GM12878 (cell line): ENCODE data around the gene MAK. TPM values are rescaled to one million over a fixed set of nuclear protein-coding genes. Genes with fewer than 3 reads are reported as not detected.

Experiments used
- ATAC-seq: fragments of 200-7000 bp; cut with Tn5 transposase; 3 replicates; pipeline ENCODE4 v1.9.1; 2020; ENCODE audit warnings: mild to moderate bottlenecking, moderate library complexity
- BruUV-seq: library from RNA; stranded (reverse); fragments of 400-500 nt; replicated peaks from 2 replicates; lab custom pipeline; 2021; lab: Mats Ljungman, UMichigan
- CTCF ChIA-PET: fragments of 300-600 bp; sonication (Branson Sonifier 250); formaldehyde crosslinking; extraction: SDS; loops from one replicate; lab custom pipeline; 2021; ENCODE audit warnings: inconsistent platforms; lab: Yijun Ruan, JAX
- POLR2A ChIA-PET: fragments of 350-600 bp; formaldehyde crosslinking; extraction: SDS; loops from one replicate; lab custom pipeline; 2021; ENCODE audit warnings: inconsistent platforms; lab: Charles Lee
- RAD21 ChIA-PET: fragments of 300-600 bp; sonication (Branson Sonifier 250); formaldehyde crosslinking; loops from one replicate; lab custom pipeline; 2023; ENCODE audit warnings: antibody characterized with exemption; ENCODE audit not compliant: unreplicated experiment; lab: Charles Lee
- SMC1A ChIA-PET: fragments of 300-600 bp; sonication (Branson Sonifier 250); formaldehyde crosslinking; loops from one replicate; lab custom pipeline; 2023; ENCODE audit not compliant: unreplicated experiment, uncharacterized antibody; lab: Charles Lee
- DNase-seq: peaks from one replicate; pipeline ENCODE4 v3.0.0-alpha.2; 2011; ENCODE audit warnings: low read depth, low spot score
- FAIRE-seq: peaks from 3 replicates; lab custom pipeline; 2011; peaks lifted over from hg19 to GRCh38; lab: Jason Lieb, UNC
- H2AFZ ChIP-seq: 2 replicates; pipeline ENCODE4 v1.6.0; 2011; ENCODE audit warnings: low read depth, low read length, control low read depth; ENCODE audit not compliant: control insufficient read depth
- H3K27ac ChIP-seq: 2 replicates; pipeline ENCODE4 v1.5.1; 2011; ENCODE audit warnings: control low read depth; ENCODE audit not compliant: control insufficient read depth, insufficient read depth
- H3K27me3 ChIP-seq, 2 experiments: replicated peaks in 1 of 2; 2 replicates each; pipeline versions ENCODE4 v1.6.0 to v1.6.1; 2011; ENCODE audit warnings: low read length in 1 of 2; ENCODE audit not compliant: control insufficient read depth in 2 of 2, insufficient read depth in 2 of 2
- H3K36me3 ChIP-seq, 2 experiments: 2 replicates each; pipeline ENCODE4 v1.5.1; 2011; ENCODE audit warnings: low read length in 1 of 2; ENCODE audit not compliant: control insufficient read depth in 2 of 2, insufficient read depth in 2 of 2
- H3K4me1 ChIP-seq: 2 replicates; pipeline ENCODE4 v1.6.1; 2011; ENCODE audit warnings: mild to moderate bottlenecking, low read length, moderate library complexity, mixed read lengths; ENCODE audit not compliant: control insufficient read depth, insufficient read depth
- H3K4me2 ChIP-seq: 2 replicates; pipeline ENCODE4 v1.6.0; 2011; ENCODE audit warnings: control low read depth; ENCODE audit not compliant: control insufficient read depth, insufficient read depth
- H3K4me3 ChIP-seq: fragments of 200-600 bp; sonication (generic); 2 replicates; pipeline ENCODE4 v1.5.1; 2016
- H3K79me2 ChIP-seq: 2 replicates; pipeline ENCODE4 v1.6.0; 2011; ENCODE audit warnings: low read length; ENCODE audit not compliant: control insufficient read depth, insufficient read depth
- H3K9ac ChIP-seq: 2 replicates; pipeline ENCODE4 v1.8.0; 2011; ENCODE audit warnings: low read length, control low read depth, mixed read lengths; ENCODE audit not compliant: control insufficient read depth, insufficient read depth
- H3K9me3 ChIP-seq: replicated peaks from 3 replicates; pipeline ENCODE4 v1.5.1; 2011; ENCODE audit warnings: mild to moderate bottlenecking, low read length; ENCODE audit not compliant: control insufficient read depth, insufficient read depth
- H4K20me1 ChIP-seq: 2 replicates; pipeline ENCODE4 v1.6.0; 2011; ENCODE audit not compliant: control insufficient read depth, insufficient read depth
- ATF7 ChIP-seq: fragments of 450-650 bp; IDR thresholded peaks from 2 replicates; pipeline ENCODE4 v1.6.1; 2016; ENCODE audit warnings: low read depth, mild to moderate bottlenecking
- BACH1 ChIP-seq: fragments of 450-650 bp; IDR thresholded peaks from 2 replicates; pipeline ENCODE4 v1.6.1; 2017; ENCODE audit warnings: mild to moderate bottlenecking, borderline replicate concordance
- CHD4 ChIP-seq: fragments of 200-600 bp; sonication (generic); IDR thresholded peaks from 2 replicates; pipeline ENCODE4 v1.6.1; 2016; ENCODE audit warnings: mild to moderate bottlenecking
- CREM ChIP-seq: IDR thresholded peaks from 2 replicates; pipeline ENCODE4 v1.6.1; 2014; ENCODE audit warnings: antibody characterized with exemption, low read depth
- EP300 ChIP-seq, 2 experiments: fragments of 150-350 bp in 1 of 2; IDR thresholded peaks; 2 replicates each; pipeline ENCODE4 v1.6.1; 2011 to 2012; ENCODE audit warnings: low read depth in 2 of 2, low read length in 2 of 2, borderline replicate concordance in 1 of 2, improper control_type of control experiment in 1 of 2, inconsistent platforms in 1 of 2; ENCODE audit not compliant: control insufficient read depth in 1 of 2
- IKZF2 ChIP-seq, 2 experiments: fragments of 450-650 bp; IDR thresholded peaks; 2 replicates each; pipeline ENCODE4 v1.6.1; 2017; ENCODE audit warnings: mild to moderate bottlenecking in 2 of 2, moderate library complexity in 2 of 2
- JUND ChIP-seq: IDR thresholded peaks from 2 replicates; pipeline ENCODE4 v1.6.1; 2012; ENCODE audit warnings: low read depth, mild to moderate bottlenecking, low read length, improper control_type of control experiment, moderate library complexity
- KLF5 ChIP-seq: fragments of 450-650 bp; IDR thresholded peaks from 2 replicates; pipeline ENCODE4 v1.6.1; 2014; ENCODE audit warnings: mild to moderate bottlenecking; ENCODE audit not compliant: partially characterized antibody
- NBN ChIP-seq: fragments of 450-650 bp; IDR thresholded peaks from 2 replicates; pipeline ENCODE4 v1.6.1; 2016
- NR2C1 ChIP-seq: fragments of 450-650 bp; IDR thresholded peaks from 2 replicates; pipeline ENCODE4 v1.6.1; 2017; ENCODE audit warnings: antibody characterized with exemption, mild to moderate bottlenecking, moderate library complexity
- PAX5 ChIP-seq: IDR thresholded peaks from 2 replicates; pipeline ENCODE4 v1.6.1; 2011; ENCODE audit warnings: low read depth, low read length, borderline replicate concordance
- RAD21 ChIP-seq: IDR thresholded peaks from 2 replicates; pipeline ENCODE4 v1.6.1; 2011; ENCODE audit warnings: mild to moderate bottlenecking, low read depth, low read length, moderate library complexity; ENCODE audit not compliant: insufficient read depth
- SPI1 ChIP-seq: IDR thresholded peaks from 2 replicates; pipeline ENCODE4 v1.6.1; 2011; ENCODE audit warnings: low read depth, mild to moderate bottlenecking, low read length, moderate library complexity, borderline replicate concordance; ENCODE audit not compliant: insufficient read depth
- SUPT20H ChIP-seq: IDR thresholded peaks from 2 replicates; pipeline ENCODE4 v1.6.1; 2011; ENCODE audit warnings: low read depth, mild to moderate bottlenecking, low read length, moderate library complexity, borderline replicate concordance; ENCODE audit not compliant: control insufficient read depth
- ZBTB33 ChIP-seq: fragments of 450-650 bp; IDR thresholded peaks from 2 replicates; pipeline ENCODE4 v1.6.1; 2017; ENCODE audit warnings: mild to moderate bottlenecking
- WGBS: methylation state at CpG from one replicate; pipeline ENCODE4 v1.1.6; 2016; ENCODE audit warnings: low lambda C conversion rate; ENCODE audit not compliant: insufficient replicate concordance, insufficient coverage; ENCODE audit errors: missing lambda C conversion rate; 5-methylcytosine and 5-hydroxymethylcytosine counted together
- in situ Hi-C: fragments of 300-500 bp; cut with MboI; formaldehyde crosslinking; loops from 9 replicates; pipeline ENCODE4 v1.14.3; 2018; ENCODE audit warnings: mixed read lengths
- intact Hi-C: fragments of 100-400 bp; cut with micrococcal nuclease; formaldehyde crosslinking; loops from one replicate; pipeline ENCODE4 v1.14.2; 2022; ENCODE audit not compliant: unreplicated experiment
- polyA plus RNA-seq, 11 experiments: library from polyadenylated mRNA; depleted of rRNA in 4 of 11; unstranded in 6 of 11; stranded (reverse) in 5 of 11; fragments of >200 nt; fragmentation: Nextera tagmentation in 4 of 11; fragmentation: Illumina TruSeq in 1 of 11; extraction: Ambion mirVana in 4 of 11; extraction: Trizol in 1 of 11; gene quantifications; 1 replicate in 1 of 11; 2 replicates in 10 of 11; pipeline versions ENCODE4 v1.2.1 to v1.2.3, GENCODE V29; 2011 to 2016; ENCODE audit warnings: inconsistent platforms in 2 of 11, missing spikeins in 2 of 11, low read depth in 1 of 11
- total RNA-seq, 4 experiments: library from RNA; depleted of rRNA in 3 of 4; stranded (reverse); fragments of >200 nt in 3 of 4; fragmentation: Illumina TruSeq in 1 of 4; extraction: Trizol in 1 of 4; gene quantifications; 2 replicates each; pipeline versions ENCODE4 v1.2.1 to v1.2.3, GENCODE V29; 2013 to 2021

The MAK gene
- total and polyA plus RNA-seq, 10 of the 15 experiments (the other 5 are each of a cell fraction or from before 2014, with no cell fraction given), result 0.01 to 0.90 (median 0.13) TPM; not detected in 1

- no peak overlapping the region for H2AFZ ChIP-seq
- RAD21 ChIA-PET, result no interaction called here
- in situ Hi-C loops (no loop called here), intact Hi-C loops (no loop called here)
- no peaks in the 10 kb centered on the region for H3K36me3 ChIP-seq
- SMC1A ChIA-PET, result no interaction called here
- H3K4me2 ChIP-seq, result no peak overlapping the region
- H3K4me3 ChIP-seq, result no peak overlapping the region
- no peak for ATAC-seq
- FAIRE-seq, result no peak
- H3K9ac ChIP-seq, result no peak overlapping the region
- no TSS peak for BruUV-seq
- POLR2A ChIA-PET, result no interaction called here
- 66% methylated on average over 2 of the region's 2 CpGs for WGBS
- H3K79me2 ChIP-seq, result no peaks in the 10 kb centered on the region
- TF ChIP-seq ATF7, result no peak
- no peak for TF ChIP-seq EP300 (IDR thresholded peaks at IDR 0.05; ENCODE audit: borderline replicate concordance in 1 of 2, control insufficient read depth in 1 of 2, low read depth in 2 of 2, low read length in 2 of 2)
- no peak for TF ChIP-seq NBN
- TF ChIP-seq CHD4, result no peak
- TF ChIP-seq RAD21, result no peak
- no peak for TF ChIP-seq SPI1
- no peak for TF ChIP-seq JUND
- no peak for TF ChIP-seq ZBTB33
- no peak for TF ChIP-seq SUPT20H
- TF ChIP-seq CREM, result no peak
- TF ChIP-seq IKZF2 (IDR thresholded peaks at IDR 0.05), result no peak
- no peak for TF ChIP-seq KLF5
- TF ChIP-seq NR2C1, result no peak
- no peak for TF ChIP-seq PAX5
- no peak for TF ChIP-seq BACH1
- peaks cover 0 to 8% of the 10 kb centered on the region in 2 experiments for H3K27me3 ChIP-seq
- DNase-seq, result no peak
- H3K9me3 ChIP-seq, result no peaks in the 10 kb centered on the region; the same call in 2 of the 3 replicates
- H4K20me1 ChIP-seq, result no peaks in the 10 kb centered on the region
- no peaks in the 10 kb centered on the region for H3K4me1 ChIP-seq
- H3K27ac ChIP-seq, result no peak overlapping the region
- CTCF ChIA-PET, result no interaction called here
These were observed 42.0 kb upstream of the MAK start for GRCh38 chr6:10880366-10880765.
